Mucosa of stomach (tissue), 1 donor: ENCODE results near the gene IGFL1.
"Not testable (repeated sequence)": the region's sequence is repeated elsewhere in the genome, so short reads cannot be mapped to it uniquely, and the experiment has no call there.

Experiments used
- H3K27me3 ChIP-seq: one replicate; pipeline ENCODE4 v1.7.0; 2013; ENCODE audit warnings: mild to moderate bottlenecking, low read length; ENCODE audit not compliant: control insufficient read depth, insufficient read depth
- H3K36me3 ChIP-seq: one replicate; pipeline ENCODE4 v1.7.0; 2013; ENCODE audit warnings: low read length; ENCODE audit not compliant: control insufficient read depth, insufficient read depth
- H3K4me1 ChIP-seq: one replicate; pipeline ENCODE4 v1.7.0; 2013; ENCODE audit warnings: mild to moderate bottlenecking, low read length; ENCODE audit not compliant: control insufficient read depth, insufficient read depth
- H3K4me3 ChIP-seq: one replicate; pipeline ENCODE4 v1.7.0; 2013; ENCODE audit warnings: low read length
- H3K9ac ChIP-seq: one replicate; pipeline ENCODE4 v1.7.0; 2013; ENCODE audit warnings: mild to moderate bottlenecking, low read length, moderate library complexity
- H3K9me3 ChIP-seq: one replicate; pipeline ENCODE4 v1.7.0; 2013; ENCODE audit warnings: mild to moderate bottlenecking, low read length, moderate library complexity; ENCODE audit not compliant: control insufficient read depth
- donor health status: Pancreatic carcinoma.

The IGFL1 gene

DNA sequence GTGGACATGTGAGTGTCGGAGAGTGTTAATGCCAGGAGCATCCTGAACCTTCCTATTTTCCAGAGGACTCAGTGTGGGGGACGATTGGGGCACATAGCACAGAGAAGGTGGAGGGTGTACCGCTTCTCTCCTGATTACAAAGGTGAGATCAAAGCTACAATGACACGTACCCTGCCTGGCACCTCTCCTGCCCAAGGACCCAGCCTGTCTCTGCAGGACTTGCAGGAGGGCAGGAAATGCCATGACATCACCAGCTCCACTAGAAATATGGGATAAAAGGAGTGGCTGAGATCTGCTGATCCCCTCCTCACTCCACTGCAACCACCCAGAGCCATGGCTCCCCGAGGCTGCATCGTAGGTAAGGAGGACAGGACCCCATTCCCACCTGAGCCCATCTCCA, at the start of gene IGFL1:
IGFL1 (plus strand) TSS at position 301 of the 400 bp plus-strand sequence; CDS start at position 334, 33 bp downstream.
- H3K9ac ChIP-seq = no peak within 1 kb of the TSS
- no peaks in the 10 kb centered on the region for H3K9me3 ChIP-seq
- H3K36me3 ChIP-seq = no peaks in the 10 kb centered on the region
- H3K4me3 ChIP-seq = no peak within 1 kb of the TSS
- H3K27me3 ChIP-seq = peaks cover 14% of the 10 kb centered on the region
- peaks cover 10% of the 10 kb centered on the region for H3K4me1 ChIP-seq

DNA sequence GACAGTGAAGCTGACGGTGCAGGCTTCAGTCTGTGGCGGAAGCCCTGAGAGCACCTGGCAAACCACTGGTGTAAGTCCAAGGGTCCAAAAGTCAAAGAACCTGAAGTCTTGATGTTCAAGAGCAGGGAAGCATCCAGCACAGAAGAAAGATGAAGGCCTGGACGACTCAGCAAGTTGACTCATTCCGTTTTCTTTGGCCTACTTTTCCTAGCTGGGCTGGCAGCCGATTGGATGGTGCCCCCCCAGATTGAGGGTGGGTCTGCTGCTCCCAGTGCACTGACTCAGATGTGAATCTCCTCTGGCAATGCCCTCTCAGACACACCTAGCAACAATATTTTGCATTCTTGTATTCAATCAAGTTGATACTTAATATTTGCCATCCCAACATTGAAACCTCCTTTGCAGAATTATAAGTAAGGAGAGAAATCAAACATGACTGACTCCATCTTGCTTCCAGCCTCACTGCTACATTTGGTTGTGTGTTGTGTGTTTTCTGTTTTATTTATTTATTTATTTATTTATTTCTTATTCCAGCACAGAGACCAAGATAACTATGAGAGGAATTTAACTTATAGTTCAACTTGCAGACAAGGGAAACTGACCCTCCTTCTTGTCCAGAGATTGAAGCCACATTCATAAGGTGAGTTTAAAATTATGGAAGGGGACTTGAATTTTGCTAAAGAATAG, 48.7 kb upstream of the IGFL1 start:
- Histone ChIP-seq H3K36me3 (no peaks in the 10 kb centered on the region), H3K4me1 (no peaks in the 10 kb centered on the region), H3K4me3 (no peak overlapping the region), H3K9ac (no peak overlapping the region), H3K9me3 (no peaks in the 10 kb centered on the region), H3K27me3 (peaks cover 15% of the 10 kb centered on the region)

- Histone ChIP-seq H3K9me3 (no peaks in the 10 kb centered on the region), H3K4me1 (no peaks in the 10 kb centered on the region), H3K4me3 (no peak overlapping the region), H3K36me3 (no peaks in the 10 kb centered on the region), H3K27me3 (peaks cover 13% of the 10 kb centered on the region), H3K9ac (no peak overlapping the region)
These were observed 48.2 kb upstream of the IGFL1 start for GRCh38 chr19:46181388-46181779.

- Histone ChIP-seq H3K36me3 (no peaks in the 10 kb centered on the region), H3K27me3 (peaks cover 13% of the 10 kb centered on the region), H3K9ac (no peak overlapping the region), H3K4me3 (no peak overlapping the region), H3K9me3 (no peaks in the 10 kb centered on the region), H3K4me1 (no peaks in the 10 kb centered on the region)
These were observed 47.1 kb upstream of the IGFL1 start for GRCh38 chr19:46182476-46182875.

DNA sequence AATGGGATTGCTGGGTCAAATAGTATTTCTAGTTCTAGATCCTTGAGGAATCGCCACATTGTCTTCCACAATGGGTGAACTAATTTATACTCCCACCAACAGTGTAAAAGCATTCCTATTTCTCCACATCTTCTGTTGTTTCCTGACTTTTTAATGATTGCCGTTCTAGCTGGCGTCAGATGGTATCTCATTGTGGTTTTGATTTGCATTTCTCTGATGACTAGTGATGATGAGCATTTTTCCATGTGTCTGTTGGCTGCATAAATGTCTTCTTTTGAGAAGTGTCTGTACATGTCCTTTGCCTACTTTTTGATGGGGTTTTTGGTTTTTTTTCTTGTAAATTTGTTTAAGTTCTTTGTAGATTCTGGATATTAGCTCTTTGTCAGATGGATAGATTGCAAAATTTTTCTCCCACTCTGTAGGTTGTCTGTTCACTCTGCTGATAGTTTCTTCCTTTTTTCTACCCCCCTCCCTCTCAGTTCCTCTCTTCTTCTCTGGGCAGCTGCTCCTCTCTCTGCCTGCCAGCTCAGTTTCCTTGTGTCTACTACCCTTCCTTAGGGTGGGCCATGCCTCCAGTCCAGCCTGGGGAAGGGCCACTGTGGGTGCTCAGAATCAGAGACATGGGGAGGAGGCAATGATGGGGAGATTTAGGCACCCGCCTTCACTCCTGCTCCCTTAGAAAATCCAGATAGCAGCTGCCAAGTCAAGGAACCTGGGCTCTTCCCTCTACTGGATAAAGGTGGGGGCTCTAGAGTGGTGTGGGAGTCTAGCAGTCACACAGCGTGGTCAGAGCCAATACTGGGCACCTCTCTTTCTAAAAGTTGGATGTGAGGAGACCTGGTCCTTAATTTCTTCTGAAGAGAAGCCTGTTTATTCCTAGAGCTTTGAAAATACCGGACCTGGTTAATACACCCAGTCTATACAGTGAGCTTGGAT, 44.5 kb upstream of the IGFL1 start:
- peaks cover 19% of the 10 kb centered on the region for H3K27me3 ChIP-seq
- not testable (repeated sequence) for H3K9ac ChIP-seq, H3K4me1 ChIP-seq, H3K36me3 ChIP-seq, H3K4me3 ChIP-seq, H3K9me3 ChIP-seq

DNA sequence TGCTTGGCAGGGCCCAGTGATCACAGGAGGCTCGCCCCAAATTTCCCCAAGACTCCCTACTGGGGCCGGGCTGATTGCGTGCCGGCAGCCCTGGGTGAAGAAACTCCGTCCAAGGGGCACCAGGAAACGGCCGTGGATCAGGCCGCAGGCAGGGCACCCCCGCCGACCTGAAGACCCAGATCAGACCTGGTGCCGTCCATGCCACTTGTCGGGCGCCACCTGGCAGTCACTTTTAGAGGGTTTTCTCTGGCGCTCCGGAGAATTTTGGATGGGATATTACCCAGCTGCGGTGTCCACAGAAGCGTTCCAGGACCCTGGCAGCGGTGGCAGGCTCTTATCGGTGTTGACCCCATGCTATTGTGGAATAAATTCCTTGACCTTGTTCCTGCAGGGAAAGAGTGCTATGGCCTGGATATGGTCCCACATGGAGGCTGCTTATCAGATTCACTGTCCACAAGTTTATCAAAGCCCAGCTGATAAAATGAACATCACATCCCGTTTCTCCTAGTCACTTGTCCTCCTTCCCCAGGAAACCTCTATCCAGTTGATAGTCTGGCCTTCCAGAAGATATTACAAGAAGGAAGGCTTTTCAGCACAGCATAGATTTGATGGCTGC, 43.3 kb upstream of the IGFL1 start:
- H3K9ac ChIP-seq = no peak overlapping the region
- no peaks in the 10 kb centered on the region for H3K9me3 ChIP-seq
- H3K4me3 ChIP-seq = no peak overlapping the region
- H3K27me3 ChIP-seq = peaks cover 27% of the 10 kb centered on the region
- H3K36me3 ChIP-seq = no peaks in the 10 kb centered on the region
- no peaks in the 10 kb centered on the region for H3K4me1 ChIP-seq

DNA sequence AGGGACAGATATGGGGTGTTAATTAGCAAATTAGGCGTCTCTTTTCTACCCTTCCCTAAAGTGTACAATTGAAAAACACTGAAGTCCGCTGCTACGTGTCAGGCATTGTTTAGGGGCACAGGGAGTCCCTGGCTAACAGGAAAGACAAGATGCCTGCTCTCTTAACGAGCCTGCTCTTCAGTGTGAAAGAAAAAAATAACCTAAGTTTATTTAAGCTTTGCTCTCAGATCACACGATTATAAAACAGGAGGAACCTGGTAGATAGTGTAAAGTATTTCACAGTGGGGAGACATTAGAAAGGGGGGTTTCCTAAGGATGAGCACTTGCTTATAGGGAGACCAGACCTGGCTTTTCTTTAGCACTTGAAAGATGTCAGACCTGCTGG, 42.8 kb upstream of the IGFL1 start:
- Histone ChIP-seq H3K27me3 (peaks cover 27% of the 10 kb centered on the region), H3K9me3 (no peaks in the 10 kb centered on the region), H3K4me3 (no peak overlapping the region), H3K4me1 (no peaks in the 10 kb centered on the region), H3K9ac (no peak overlapping the region), H3K36me3 (no peaks in the 10 kb centered on the region)

- Histone ChIP-seq H3K36me3 (no peaks in the 10 kb centered on the region), H3K4me3 (no peak overlapping the region), H3K4me1 (no peaks in the 10 kb centered on the region), H3K9ac (no peak overlapping the region), H3K27me3 (peaks cover 34% of the 10 kb centered on the region), H3K9me3 (no peaks in the 10 kb centered on the region)
These were observed 39.3 kb upstream of the IGFL1 start for GRCh38 chr19:46189971-46190888.

DNA sequence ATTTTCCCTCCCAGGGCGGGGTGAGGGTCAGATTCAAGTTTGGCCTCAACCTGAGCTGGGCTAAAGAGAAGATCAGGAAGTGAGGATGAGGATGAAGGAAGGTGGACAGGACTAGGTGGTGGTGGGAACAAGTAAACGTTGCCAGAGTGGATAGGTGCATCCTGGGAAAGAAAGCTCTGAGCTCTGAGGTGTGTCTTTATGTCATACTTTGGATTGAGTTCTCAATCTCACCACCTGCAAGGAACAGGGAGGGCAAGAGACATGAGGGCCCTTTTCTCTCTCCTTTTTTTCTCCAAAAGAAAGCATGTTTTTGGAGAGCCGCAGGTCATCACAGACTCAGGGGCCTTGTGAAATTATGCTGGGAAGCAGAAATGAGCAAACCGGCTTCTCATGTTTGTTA, 38.2 kb upstream of the IGFL1 start:
- Histone ChIP-seq H3K4me3 (no peak overlapping the region), H3K9ac (no peak overlapping the region), H3K9me3 (no peaks in the 10 kb centered on the region), H3K4me1 (no peaks in the 10 kb centered on the region), H3K27me3 (peaks cover 34% of the 10 kb centered on the region), H3K36me3 (no peaks in the 10 kb centered on the region)

- no peaks in the 10 kb centered on the region for H3K36me3 ChIP-seq
- peaks cover 35% of the 10 kb centered on the region for H3K27me3 ChIP-seq
- H3K4me1 ChIP-seq = no peaks in the 10 kb centered on the region
- no peak overlapping the region for H3K4me3 ChIP-seq
- H3K9ac ChIP-seq = no peak overlapping the region
- no peaks in the 10 kb centered on the region for H3K9me3 ChIP-seq
These were observed 37.6 kb upstream of the IGFL1 start for GRCh38 chr19:46191972-46192371.

GRCh38 chr19:46192626-46192991, 36.9 kb upstream of the IGFL1 start:
- H3K9ac ChIP-seq, H3K36me3 ChIP-seq, H3K4me1 ChIP-seq, H3K9me3 ChIP-seq, H3K4me3 ChIP-seq: not testable (repeated sequence)
- peaks cover 40% of the 10 kb centered on the region for H3K27me3 ChIP-seq
